GM13977 (cell line): ENCODE measurements around the gene SNAP91.
A peak's percentile ranks its signal among the peaks of the same experiment; 100 is the strongest.
"Not testable (repeated sequence)": the region's sequence is repeated elsewhere in the genome, so short reads cannot be mapped to it uniquely, and the experiment has no call there.

ENCODE experiments used
- DNase-seq: peaks from one replicate; pipeline ENCODE4 v3.0.0; 2012; ENCODE audit warnings: low spot score
- CTCF ChIP-seq: IDR thresholded peaks from 2 replicates; pipeline ENCODE4 v1.5.1; 2012; ENCODE audit warnings: mild to moderate bottlenecking, control low read depth; ENCODE audit not compliant: insufficient read depth; ENCODE audit errors: extremely low read depth, missing control alignments
- in situ Hi-C: fragments of 300-500 bp; cut with MboI; formaldehyde crosslinking; loops from one replicate; pipeline ENCODE4 v1.12.0; 2022; ENCODE audit warnings: low sequenced_read_pairs, low pct_unique_long_range_greater_than_20kb, mixed read lengths, inconsistent platforms; ENCODE audit not compliant: unreplicated experiment

Gene SNAP91

GRCh38 chr6:83558975-83559374 is 149.9 kb downstream of the SNAP91 start:
- no peak for DNase-seq
- TF ChIP-seq CTCF: no peak
- in situ Hi-C loops: no loop called here

- in situ Hi-C loops: no loop called here
- TF ChIP-seq CTCF: no peak
- DNase-seq: no peak
These were observed 152.0 kb downstream of the SNAP91 start for GRCh38 chr6:83556871-83557270.

DNA sequence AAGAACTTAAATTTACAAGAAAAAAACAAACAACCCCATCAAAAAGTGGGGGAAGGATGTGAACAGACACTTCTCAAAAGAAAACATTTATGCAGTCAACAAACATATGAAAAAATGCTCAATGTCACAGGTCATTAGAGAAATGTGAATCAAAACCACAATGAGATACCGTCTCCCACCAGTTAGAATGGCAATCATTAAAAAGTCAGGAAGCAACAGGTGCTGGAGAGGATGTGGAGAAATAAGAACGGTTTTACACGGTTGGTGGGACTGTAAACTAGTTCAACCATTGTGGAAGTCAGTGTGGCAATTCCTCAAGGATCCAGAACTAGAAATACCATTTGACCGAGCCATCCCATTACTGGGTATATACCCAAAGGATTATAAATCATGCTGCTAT is 157.2 kb downstream of the SNAP91 start:
- DNase-seq, in situ Hi-C loops: not testable (repeated sequence)

- DNase-seq, in situ Hi-C loops: not testable (repeated sequence)
These were observed 158.4 kb downstream of the SNAP91 start for GRCh38 chr6:83550482-83550881.

DNA sequence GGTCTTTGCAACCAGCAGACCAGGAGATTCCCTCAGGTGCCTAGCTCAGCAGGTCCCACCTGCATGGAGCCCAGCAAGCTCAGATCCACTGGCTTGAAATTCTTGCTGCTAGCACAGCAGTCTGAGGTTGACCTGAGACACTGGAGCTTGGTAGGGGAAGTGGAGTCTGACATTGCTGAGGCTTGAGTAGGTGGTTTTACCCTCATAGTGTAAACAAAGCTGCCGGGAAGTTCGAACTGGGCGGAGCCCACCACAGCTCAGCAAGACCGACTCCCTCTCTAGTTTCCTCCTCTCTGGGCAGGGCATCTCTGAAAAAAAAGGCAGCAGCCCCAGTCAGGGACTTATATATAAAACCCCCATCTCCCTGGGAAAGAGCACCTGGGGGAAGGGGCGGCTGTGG is 162.3 kb downstream of the SNAP91 start:
- TF ChIP-seq CTCF: no peak
- no peak for DNase-seq
- in situ Hi-C loops: no loop called here

DNA sequence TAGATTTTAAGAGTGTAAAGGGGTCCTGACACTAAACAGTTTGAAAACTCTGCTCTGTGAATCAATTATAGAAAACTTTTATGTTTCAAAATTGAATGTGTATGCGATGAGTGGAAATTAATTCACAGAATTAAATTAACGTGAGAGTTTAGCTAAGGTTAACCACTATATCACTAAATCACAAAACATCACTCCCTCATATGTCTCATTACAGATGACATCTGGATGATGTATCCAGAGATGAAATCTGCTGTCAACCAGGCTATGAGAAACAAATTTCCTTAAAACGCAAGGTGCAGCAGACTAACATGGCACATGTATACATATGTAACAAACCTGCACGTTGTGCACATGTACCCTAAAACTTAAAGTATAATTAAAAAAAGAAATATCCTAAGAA is 169.2 kb downstream of the SNAP91 start:
- no peak for TF ChIP-seq CTCF
- no peak for DNase-seq
- in situ Hi-C loops: no loop called here

- TF ChIP-seq CTCF: no peak
- in situ Hi-C loops: no loop called here
These were observed 172.0 kb downstream of the SNAP91 start for GRCh38 chr6:83536647-83537589.

GRCh38 chr6:83536034-83536646 is 172.8 kb downstream of the SNAP91 start:
- peak; percentile 87 for TF ChIP-seq CTCF
- in situ Hi-C loops: no loop called here
- DNase-seq: peak; percentile 39

More at GRCh38 chr6:83536647-83537589, 172.0 kb downstream of the SNAP91 start:
- DNase-seq: no peak
